GM18873 (cell line): Measurements from ENCODE around the gene ICE1.

Source experiments
- ATAC-seq: cut with Tn5 transposase; IDR thresholded peaks from one replicate; pipeline ENCODE4 v1.9.1; 2021; ENCODE audit warnings: mild to moderate bottlenecking, moderate library complexity, moderate number of reproducible peaks; ENCODE audit not compliant: unreplicated experiment, low FRiP score

Gene ICE1

DNA sequence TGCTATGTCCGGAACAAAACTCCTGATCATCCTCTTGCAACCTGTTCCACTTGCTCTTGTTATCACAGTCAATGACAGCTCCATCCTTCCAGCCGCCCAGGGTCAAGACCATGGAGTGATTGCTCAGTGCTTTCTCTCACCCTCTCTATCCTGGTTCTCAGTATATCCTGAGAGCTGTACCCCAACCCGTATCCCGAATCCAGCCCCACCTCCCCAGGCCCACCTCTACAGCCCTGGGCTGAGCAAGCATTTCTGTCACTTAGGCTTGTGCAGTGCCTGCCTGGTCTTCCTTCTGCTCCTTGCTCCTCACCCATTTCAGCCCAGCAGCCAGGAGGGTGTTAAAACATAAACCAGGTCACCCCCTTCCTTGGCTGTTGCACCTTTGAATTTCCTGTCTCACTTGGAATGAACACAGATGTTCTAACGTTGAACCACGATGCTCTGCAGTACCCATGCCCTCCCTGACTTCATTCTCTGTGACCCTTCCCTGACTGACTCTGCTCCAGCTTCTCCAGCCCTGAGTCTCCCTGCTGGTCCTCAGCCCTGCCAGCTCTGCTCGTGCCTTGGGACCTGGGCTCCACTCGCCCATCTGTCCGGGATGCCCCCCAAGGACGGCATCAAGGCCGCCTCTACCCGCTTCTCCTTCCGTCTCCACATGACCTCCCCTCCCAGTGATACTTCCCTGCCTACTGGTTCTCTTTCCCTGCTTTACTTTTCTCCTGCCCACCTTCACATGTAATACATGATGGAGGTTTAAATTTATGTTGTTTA, 110.0 kb downstream of the ICE1 start:
- no peak for ATAC-seq

DNA sequence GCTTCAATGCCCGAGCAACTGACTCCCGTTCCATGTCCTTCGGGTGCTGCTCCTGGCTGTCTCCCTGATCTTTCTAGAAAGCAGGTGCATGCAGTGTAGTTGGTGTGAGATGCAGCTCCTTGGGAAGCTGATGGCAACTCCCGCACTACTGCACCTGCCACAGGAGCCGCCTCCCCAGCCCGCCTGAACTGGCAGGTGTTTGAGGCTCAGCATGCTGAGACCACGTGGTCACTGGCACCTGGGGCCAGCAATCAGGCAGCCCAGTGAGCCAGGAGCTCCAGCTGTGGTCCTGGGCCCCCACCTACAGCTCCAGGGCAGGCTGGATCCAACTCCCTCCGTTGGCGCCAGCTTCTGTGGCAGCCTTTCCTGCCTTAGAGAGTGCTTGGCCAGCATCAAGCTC, 111.5 kb downstream of the ICE1 start:
- no peak for ATAC-seq

DNA sequence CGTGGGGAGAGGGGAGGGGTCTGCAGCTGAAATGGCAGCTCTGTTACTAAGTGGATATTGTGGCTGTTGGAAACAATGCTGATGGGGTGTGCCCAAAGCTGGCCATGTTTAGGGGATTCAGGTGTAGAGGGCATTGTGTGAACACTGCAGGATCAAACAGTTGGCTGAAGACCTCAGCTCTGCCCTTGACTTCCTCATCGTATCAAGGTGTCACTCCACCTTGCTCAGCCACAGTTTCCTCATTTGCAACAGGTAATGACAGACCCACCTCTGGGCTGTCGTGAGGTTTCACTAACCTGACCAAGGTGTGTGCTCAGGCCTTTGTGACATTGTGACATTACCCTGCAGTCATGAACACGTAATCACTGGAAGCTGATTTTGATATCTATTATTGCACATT, 111.9 kb downstream of the ICE1 start:
- ATAC-seq, result no peak

DNA sequence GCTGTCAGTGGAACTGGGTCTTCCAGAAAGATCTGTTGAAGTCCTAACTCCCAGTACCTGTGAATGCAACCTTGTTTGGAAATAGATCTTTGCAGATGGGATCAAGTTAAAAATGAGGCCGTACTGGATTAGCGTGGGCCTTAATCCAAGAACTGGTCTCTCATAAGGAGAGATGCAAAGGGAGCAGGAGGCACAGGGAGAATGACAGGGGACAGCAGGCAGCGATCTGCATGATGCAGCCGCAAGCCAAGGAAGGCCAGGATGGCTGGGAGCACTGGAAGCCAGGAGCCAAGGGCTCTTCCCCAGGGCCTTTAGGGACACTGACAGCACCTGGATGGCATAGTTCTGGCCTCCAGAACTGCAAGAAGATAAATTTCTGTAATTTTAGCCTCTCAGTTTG, 114.4 kb downstream of the ICE1 start:
- no peak for ATAC-seq

GRCh38 chr5:5537426-5537825, 114.9 kb downstream of the ICE1 start:
- ATAC-seq, result no peak

- no peak for ATAC-seq
These were observed 117.1 kb downstream of the ICE1 start for GRCh38 chr5:5539590-5539989.
